Stromal cell of bone marrow (primary cell): ENCODE data around the gene ELL.

ENCODE experiments used
- DNase-seq: peaks from one replicate; pipeline ENCODE4 v3.0.0-alpha.2; 2012; ENCODE audit warnings: low read depth

The ELL gene

DNA sequence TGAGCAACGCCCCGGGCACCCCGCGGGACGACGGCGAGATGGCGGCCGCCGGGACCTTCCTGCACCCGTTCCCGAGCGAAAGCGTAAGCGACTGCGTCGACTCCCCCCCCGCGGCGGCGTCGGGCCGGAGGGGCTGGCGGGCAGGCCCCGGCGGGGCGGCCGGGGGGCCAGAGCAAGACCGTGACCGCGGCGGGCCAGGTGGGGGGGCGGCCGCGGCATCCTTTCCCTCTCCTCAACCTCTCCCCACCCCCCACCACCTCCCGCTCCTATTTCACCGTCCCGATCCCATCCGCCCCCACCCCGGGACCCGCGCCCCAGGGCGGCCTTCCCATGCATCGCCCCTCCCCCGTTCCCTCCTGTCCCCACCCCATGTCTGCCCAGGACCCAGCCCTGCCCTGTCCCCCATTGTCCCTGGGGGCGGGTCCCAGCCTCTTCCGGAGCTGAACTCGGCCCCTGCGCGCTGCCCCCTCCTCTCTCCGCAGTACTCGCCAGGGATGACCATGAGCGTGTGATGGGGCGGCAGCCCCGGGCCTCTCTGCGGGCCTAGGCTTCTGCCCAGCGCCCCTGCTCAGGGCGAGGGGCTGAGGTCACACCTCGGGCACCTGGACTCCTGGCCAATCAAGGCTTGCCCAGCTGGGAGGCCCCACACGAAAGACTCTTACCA lies 88.0 kb downstream of the ELL start:
- no peak for DNase-seq

DNA sequence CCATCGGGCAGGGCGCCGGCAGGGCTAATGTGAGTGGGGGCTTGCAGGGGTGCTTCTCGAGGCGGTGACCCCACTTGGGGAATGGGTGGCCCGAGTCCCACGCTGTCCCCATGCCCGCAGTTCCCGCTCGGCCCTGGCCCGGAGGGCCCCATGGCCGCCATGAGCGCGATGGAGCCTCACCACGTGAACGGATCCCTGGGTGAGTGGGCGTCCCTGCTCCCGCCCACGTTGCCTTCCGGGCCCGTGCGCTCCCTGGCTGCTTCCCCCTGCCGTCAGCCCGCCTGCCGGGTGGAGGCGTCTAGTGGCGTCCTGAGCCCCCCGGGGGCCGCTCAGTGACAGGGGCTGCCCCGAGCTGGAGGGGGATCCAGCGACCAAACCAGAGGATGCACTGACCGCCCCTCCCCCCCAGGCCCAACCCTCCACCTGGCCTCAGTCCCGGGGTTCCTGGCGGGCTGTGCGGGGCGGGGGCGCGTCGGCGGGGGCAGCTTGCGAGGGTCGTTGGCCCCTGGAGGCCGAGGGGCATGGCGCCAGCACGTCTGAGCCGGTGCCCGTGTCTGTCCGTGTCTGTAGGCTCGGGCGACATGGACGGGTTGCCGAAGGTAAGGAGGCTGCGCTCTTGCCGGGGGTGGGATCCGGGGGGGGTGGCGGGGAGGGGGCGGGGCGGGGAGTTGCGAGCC lies 88.7 kb downstream of the ELL start:
- DNase-seq: no peak

DNA sequence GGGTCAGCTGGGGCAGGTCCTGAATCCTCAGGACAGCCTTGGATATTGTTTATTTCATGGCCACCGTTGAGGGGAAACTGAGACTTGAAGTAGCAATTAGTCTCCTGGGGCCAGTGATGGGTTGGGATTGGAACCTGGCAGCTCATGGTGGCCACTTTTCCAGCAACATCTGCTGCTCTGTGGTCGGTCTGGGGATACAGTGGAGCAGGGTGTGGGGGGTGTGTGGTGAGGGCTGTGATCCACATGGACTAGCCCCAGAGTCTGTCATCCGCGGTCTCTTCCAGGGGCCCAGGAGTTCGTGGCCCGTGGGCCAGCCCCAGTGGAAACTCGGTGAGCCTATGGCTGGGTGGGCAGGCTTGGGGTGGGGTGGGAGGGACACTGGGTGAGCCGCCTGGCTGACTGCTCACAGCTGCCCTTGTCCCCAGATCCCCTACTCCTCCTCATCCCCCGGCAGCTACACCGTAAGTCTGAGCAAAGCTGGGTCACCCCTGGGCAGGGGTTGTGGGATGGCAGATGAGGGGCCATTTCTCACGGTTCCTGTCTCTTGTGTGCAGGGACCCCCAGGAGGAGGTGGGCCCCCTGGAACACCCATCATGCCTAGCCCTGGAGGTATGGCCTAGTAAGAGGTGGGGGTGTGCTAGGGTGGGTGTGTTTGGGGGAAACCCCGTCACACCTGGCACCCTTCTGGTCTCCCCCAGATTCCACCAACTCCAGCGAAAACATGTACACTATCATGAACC lies 89.4 kb downstream of the ELL start:
- no peak for DNase-seq

DNA sequence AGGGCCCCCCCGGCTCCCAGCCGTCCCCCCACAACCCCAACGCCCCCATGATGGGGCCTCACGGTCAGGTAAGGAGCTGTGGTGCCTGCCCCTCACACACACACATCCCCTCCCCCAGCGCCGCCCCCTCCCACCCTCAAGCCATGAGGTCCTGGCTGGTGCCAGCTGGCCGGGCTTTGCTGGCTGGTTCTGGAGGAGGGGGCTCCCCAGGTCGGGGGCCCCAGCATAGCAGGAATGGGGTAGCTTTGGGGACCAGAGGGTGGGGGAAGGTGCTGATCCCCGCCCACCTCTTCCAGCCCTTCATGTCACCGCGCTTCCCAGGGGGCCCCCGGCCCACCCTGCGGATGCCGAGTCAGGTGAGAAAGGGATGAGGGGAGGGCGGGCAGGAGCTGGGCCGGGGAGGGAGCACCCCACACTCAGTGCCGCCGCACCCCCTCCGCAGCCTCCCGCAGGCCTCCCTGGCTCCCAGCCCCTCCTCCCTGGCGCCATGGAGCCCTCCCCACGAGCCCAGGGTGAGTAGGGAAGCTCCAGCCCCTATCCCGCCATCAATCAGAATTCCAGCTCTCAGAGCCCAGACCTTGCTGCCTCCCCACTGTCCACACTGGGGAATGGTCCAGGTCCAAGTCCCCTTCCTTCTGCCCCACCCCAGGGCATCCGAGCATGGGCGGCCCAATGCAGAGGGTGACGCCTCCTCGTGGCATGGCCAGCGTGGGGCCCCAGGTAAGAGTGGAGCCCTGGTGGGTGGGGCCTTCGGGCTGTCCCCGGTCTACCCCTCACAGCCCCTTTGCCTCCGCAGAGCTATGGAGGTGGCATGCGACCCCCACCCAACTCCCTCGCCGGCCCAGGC lies 90.3 kb downstream of the ELL start:
- no peak for DNase-seq

DNA sequence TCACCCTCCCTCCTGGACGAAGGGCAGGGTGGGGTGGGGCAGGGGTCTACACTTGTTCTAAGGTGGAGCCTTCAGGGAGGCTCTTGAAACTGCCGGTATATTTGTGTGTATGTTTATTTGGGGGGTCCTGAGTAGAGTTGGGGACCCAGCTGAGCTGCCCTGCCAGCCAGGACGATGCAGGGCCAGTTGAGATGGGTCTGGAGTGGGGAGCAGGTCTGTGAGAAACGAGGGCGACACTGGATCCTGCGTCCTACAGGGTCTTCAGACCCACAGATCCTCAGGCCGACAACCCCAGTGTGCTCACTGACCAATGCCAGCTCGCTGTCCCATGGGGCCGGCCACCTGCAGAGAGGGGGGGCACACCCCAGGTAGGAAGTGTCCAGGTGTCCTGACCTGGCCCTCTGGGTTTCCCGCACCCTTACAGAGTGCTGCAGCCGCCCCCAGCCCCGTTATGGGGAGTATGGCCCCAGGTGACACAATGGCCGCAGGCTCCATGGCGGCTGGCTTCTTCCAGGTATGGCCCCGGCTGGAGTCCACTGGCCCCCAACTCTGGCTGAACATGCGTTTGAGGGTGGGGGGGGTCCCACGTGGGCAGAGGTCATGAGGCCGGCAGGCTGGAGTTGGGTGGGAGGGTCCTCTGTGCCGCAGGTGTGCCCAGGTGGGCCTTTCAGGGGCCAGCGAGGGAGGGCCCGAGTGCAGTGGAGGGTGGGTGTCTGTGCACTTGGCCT lies 91.3 kb downstream of the ELL start:
- no peak for DNase-seq

DNA sequence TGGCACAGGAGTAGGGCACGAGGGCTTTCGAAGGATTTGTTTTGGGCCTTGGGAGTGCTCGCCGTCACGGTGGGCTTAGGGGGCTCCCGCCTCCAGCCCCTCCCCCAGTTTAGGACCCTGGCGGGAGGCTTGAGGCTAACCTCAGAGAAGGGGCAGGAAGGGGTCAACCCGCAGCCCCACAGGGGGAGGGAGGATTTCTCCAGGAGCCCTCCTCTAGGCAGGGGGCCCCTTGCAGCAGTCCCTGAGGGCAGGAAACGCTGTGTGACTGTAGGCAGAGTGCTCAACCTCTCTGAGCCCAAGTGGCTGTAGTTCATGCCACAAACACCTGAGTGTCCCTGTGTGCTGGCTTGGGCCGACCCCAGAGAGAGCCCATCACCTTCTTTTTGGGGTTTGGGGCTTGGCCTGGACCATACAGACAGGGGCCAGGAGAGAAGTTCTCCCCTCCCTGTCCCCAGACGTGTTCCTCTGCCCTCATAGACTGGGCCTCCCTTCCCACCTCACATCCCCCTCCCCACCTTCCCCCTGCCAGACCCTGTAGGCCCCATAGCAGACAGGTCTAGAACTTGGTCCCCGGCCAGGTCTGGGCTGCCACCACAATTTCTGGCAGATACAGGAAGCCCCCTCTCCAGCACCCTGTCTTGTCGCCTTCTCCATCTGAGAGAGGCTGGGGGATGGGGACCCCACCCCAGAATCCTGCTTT lies 92.0 kb downstream of the ELL start:
- DNase-seq: no peak

DNA sequence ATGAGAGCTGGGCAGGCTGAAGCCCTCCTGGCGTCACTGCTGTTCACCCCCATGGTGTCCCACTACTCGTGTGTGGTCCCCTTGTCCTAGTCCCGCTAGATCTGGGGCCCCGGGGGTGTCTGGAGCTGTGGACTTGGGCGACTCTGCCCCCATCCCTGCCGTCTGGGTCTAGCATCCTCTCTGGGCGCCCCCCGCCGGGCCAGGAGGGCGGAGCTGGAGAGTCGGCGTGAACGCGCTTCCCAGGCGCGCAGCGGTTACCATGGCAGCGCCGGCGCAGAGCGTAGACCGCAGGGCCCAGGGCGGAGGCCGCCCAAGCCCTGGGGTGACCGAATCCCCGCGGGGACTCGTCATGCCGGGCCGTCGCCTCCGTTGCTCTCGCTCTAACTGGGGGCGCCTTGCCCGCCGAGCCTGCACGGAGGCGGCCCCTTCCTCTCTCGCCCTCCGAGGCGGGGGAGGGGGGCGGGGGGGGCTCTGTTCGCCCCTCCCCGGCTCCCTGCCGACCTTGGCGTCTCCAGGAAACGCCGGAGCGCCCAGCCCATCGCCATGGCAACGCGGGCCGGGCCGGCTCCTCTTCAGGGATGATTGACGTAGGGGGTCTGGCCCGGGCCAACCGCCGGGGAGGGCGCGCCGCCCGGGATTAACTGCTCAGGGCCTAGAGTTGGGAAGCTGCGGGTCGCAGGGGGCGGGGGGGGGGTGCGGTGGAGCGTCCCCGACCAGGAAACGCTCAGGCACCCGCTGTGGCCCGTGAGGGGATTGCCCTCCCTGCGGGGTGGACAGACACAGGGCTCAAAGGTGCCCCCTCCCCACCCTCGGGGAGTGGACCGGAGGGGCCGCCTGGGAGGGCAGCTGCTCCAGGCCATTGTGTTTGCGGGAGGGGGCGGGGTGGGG lies 92.8 kb downstream of the ELL start:
- peak; percentile 51 for DNase-seq

DNA sequence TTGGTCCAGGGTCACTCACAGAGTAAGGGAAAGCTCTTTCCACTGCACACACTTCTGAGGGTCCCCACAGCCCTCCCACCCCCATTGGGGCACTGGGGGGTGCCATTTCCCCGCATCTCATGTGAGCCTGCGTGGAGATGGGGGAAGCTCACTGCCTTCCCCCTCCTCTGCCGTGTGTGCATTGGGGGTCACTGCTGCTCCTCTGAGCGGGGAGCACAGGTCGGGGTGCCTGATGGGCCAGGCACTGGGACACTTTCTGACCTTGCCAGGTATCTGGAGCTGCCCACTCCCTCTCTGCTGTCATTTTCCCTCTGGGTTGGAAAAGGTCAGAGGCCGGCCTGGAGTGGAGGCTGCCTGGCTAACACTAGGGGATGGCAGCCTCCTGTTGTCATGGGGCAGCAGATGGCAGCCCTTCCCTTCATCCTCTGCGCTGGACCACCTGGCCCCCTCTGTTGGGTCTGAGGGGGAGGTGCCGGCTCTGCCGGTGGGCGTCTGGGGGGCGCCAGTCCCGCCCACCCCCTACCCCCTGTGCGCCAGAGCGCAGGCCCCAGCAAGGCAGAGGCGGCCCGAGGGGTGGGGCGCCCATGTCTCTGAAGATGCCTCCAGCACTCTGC lies 93.6 kb downstream of the ELL start:
- no peak for DNase-seq

DNA sequence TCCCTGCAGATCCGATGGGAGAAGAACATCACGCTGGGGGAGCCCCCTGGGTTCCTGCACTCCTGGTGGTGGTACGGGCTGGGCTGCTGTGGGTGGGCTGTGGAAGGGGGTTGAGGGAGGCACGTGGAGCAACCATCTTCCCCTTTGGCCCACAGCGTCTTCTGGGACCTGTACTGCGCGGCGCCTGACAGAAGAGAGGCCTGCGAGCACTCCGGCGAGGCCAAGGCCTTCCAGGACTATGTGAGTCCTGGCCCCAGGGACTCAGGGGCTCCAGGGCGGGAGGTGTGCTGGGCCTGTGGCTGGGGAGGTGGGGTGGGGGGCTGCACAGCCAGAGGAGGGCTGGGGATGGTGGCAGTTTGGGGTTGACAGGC lies 94.1 kb downstream of the ELL start:
- DNase-seq: no peak

DNA sequence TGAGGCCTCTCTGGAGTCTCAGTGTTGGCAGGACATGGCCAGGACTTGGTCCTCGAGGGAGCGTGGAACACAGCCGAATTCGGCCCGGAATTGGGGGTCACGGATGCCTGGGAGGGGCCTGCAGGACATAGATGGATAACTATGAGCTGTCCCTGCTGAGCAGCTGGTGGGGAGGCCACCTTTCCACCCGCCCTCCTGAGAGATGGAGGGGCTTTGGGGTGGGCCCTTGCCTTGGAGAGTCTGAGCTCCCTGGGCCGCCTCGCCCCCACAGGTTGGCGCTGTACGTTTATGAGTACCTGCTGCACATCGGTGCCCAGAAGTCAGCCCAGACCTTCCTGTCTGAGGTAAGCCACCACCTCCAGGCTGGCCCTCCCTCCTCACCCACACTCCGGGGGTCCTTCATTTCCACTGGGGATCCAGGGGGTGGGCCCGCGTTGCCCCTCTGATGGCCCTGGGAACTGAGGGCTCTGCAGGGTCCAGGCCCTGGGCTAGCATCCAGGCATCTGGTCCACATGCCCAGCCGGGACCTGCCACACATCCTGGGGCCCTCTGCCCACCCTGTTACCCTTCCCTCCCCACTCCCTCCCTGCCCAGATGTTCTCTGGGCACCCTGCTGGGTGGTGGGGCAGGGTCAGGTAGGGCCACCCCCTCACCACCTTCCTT lies 94.7 kb downstream of the ELL start:
- DNase-seq: no peak

DNA sequence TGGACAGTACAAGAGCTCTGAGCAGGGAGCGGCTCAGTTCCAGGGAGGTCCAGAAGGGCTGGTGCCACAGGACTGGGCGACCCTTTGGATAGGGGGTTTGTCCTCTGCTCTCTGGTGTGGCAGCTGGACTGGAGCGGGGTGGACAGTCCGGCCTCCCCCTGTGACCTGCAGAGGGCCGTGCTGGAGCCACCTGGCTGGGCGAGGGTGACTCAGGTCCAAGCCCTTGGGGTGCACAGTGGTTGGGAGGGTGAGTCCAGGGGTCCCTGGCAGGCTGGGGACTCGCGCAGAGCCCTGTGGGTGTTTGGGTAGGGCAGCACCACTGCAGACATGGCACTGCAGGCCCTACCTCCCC lies 95.5 kb downstream of the ELL start:
- DNase-seq: no peak

DNA sequence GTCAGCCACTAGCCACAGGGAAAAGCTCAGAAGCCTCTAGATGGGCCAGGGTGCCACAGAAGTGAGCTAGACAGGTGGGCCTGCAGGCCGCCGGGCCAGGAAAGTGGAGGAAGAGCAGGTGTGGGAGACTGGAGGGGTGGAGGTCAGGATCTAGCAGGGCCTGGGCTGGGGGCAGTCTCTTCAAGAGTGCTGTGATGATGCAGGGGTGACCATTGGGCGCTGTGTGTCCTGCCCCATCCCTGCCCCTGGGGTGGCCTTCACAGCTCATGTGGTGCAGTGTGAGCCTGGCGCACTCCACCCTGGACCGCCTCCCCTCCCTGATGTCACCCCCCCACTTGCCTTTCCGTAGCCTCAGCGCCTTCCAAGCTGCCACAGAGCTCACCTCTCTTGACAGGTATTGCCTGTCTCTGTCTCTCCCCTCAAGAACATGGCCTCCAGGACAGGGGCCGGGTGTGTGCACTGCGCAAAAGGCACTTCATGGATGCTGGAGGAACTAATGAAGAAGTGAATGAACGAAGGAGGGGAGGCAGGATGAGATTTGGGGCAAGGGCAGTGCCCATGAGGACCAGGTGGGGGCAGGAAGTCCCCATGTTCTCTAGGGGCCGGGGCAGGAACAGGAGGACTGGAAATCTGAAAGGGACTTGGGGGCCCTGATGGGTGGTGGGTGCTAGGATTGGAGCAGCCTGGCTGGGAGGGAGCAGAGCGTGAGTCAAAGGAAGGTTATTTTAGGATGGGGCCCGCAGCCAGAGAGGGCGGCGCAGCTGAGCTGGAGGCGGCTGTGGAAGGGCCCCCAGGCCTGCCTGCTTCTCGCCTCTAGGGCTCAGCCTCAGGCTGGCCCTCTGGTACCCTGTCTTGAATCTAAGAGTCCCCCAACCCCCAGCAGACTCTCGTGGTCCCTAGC lies 96.1 kb downstream of the ELL start:
- DNase-seq: no peak

DNA sequence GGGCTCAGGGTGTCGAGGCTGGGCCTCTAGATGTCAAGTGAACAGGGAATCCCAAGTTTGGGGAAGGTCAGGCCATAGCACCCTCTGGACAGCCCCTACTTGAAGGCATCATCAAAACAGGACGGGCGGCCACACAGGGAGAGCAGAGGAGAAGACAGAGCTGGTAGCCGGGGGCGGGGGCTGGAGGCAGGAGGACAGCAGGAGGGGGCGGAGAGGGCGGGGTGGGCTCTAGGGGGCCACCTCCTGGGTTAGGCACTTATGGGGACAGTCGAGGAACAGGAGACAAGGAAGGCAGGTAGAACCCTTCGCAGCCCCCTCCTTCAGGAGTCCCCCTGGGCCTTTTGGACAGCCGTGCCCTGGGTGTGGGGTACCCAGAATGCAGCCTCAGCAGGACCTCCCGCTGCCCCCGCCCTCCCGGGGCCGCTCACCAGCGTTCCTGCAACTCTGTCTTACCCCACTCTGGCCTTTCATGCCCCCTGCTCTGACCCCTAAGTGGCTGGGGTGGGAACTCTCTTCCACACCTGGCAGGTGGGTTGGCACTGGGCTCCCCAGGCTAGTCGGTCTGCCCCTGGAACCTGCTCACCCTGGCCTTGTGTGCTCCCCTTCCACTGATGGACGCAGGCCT lies 96.9 kb downstream of the ELL start:
- DNase-seq: no peak

DNA sequence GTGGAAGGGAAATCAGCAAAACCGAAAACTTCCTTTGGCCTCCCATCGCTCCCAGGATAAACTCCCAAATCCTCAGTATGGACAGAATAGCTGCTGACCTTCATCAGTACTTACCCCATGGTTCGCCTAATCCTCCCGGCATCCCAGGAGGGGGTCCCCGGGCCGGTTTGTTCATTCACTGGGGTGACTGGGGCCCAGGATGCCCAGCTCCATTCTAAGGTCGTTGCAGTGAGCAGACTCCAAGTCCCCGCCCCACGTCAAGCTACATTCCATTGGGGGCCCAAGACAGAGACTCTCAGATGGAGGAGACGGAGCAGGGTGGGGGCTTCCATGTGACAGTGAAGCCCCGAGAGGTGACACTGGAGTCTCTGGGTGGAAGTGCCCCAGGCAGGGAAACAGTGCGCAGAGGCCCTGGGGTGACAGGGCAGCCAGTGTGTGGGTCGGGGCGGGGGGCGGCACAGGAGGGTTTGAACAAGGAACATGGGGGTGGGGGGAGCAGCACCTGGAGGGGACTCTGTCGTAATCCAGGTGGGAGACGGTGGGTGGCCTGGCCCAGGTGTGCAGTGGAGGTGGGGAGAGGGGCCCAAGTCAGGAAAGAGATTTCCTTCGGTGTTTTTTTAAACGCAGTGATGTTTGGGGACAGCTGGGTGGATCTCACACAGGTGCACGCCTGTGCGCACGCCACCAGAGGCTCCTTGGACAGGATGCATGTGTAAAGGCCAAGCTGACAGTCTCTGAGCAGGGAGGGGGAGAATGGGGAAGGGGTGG lies 97.6 kb downstream of the ELL start:
- no peak for DNase-seq

DNA sequence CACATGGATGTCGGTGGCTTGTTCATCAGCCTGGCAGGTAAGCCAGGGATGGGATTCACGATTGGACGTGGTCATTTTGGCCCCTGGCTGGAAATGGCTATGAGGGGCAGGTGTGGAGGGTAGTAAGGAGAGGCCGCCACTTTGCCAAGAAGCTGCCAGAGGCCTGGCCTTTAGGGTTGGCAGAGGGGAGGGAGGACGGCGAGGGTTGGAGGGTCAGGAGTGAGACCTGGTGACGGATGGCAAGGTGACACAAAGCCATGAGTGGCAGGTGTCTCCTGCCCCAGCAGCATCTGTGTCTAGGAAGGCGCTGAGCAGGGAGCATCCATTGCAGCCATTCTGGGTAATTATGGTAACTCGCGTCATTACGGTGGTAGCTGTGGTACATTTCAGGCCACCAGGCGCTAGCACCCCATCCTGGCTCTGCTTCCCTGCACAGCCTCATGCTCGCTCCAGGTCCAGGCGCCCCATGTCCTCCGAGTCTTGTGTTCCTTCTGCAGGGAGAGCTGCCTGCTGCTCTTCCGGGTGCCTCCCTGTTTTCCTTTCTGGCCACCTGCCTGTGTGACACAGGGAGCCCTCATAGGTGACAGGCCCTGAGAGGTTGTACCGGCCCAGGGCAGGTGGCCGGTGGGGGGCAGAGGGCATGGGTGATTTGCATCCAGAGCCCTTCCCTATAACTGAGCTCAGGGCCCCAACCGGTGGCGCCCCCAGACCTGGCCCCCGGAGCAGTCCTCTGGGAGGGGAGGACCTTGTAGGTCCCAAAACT lies 98.4 kb downstream of the ELL start:
- no peak for DNase-seq

DNA sequence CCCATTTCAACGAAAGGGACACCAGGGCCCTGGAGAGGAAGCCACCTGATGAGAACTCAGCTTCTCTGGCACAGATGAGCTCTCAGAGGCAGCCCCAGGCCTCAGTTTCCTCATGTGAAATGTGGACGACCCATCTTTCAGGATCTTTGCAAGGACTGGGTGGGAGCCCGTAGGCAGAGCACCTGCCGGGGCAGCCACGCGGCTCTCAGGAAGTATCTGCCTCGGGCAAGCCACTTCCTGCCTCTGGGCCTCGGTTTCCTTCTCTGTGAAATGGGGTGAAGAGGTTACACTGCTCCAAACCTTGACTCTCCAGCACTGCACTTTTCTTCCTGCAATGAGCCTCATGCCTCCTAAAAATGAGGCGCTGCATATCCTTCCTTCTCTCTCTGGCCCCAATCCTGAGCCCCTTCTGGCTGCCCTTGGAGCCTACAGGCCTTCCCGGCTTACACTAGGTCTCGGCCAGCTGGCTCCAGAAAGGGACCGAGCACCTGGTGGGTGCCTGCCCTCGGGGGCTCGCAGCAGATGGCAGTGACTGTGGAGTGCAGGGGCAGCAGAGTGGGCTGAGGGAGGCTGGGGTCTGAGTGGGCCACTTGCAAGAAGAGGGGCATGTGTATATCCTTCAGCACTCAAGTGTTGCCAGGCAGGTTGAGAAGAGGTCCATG lies 99.2 kb downstream of the ELL start:
- DNase-seq: no peak
